IPS DF 4.7 (cell line): Measurements from ENCODE around the gene RALB.
"Not testable (repeated sequence)": the region's sequence is repeated elsewhere in the genome, so short reads cannot be mapped to it uniquely, and the experiment has no call there.

Experiments
- DNase-seq: peaks from one replicate; pipeline ENCODE4 v3.0.0-alpha.2; 2013; ENCODE audit warnings: low spot score; ENCODE audit errors: extremely low read depth

Gene RALB

GRCh38 chr2:120314690-120315366 is 62.2 kb downstream of the RALB start:
- DNase-seq = no peak

GRCh38 chr2:120315367-120316033 is 62.8 kb downstream of the RALB start:
- DNase-seq = no peak

- no peak for DNase-seq
Measured at GRCh38 chr2:120316071-120316470, 63.4 kb downstream of the RALB start.

- DNase-seq = no peak
Measured at GRCh38 chr2:120316528-120317179, 64.0 kb downstream of the RALB start.

GRCh38 chr2:120317180-120317533 is 64.5 kb downstream of the RALB start:
- DNase-seq = no peak

- no peak for DNase-seq
Measured at GRCh38 chr2:120317916-120318315, 65.3 kb downstream of the RALB start.

GRCh38 chr2:120318626-120319025 is 66.0 kb downstream of the RALB start:
- no peak for DNase-seq

- DNase-seq = no peak
Measured at GRCh38 chr2:120319123-120319522, 66.5 kb downstream of the RALB start.

GRCh38 chr2:120319686-120320317 is 67.2 kb downstream of the RALB start:
- DNase-seq = no peak

GRCh38 chr2:120320318-120320851 is 67.7 kb downstream of the RALB start:
- DNase-seq = no peak

GRCh38 chr2:120320887-120321556 is 68.4 kb downstream of the RALB start:
- not testable (repeated sequence) for DNase-seq

GRCh38 chr2:120321721-120322284 is 69.2 kb downstream of the RALB start:
- no peak for DNase-seq

- DNase-seq = no peak
Measured at GRCh38 chr2:120322329-120322728, 69.7 kb downstream of the RALB start.

- DNase-seq = no peak
Measured at GRCh38 chr2:120323214-120323613, 70.6 kb downstream of the RALB start.

GRCh38 chr2:120323807-120324399 is 71.3 kb downstream of the RALB start:
- no peak for DNase-seq

- DNase-seq = no peak
Measured at GRCh38 chr2:120324933-120325332, 72.3 kb downstream of the RALB start.

- no peak for DNase-seq
Measured at GRCh38 chr2:120326066-120326465, 73.4 kb downstream of the RALB start.

- no peak for DNase-seq
Measured at GRCh38 chr2:120330946-120331822, 78.5 kb downstream of the RALB start.

- no peak for DNase-seq
Measured at GRCh38 chr2:120331903-120332302, 79.3 kb downstream of the RALB start.

GRCh38 chr2:120332384-120332783 is 79.7 kb downstream of the RALB start:
- DNase-seq = no peak
